Keratinocyte (primary cell): ENCODE measurements around the gene CADM2. TPM values are rescaled to one million over a fixed set of nuclear protein-coding genes. Genes with fewer than 3 reads are reported as not detected.
"Not testable (repeated sequence)": the region's sequence is repeated elsewhere in the genome, so short reads cannot be mapped to it uniquely, and the experiment has no call there.

ENCODE experiments used
- DNase-seq: peaks from one replicate; pipeline ENCODE4 v3.0.0-alpha.2; 2011; ENCODE audit warnings: low read depth, missing footprints, low spot score
- FAIRE-seq: peaks from 2 replicates; lab custom pipeline; 2011; peaks lifted over from hg19 to GRCh38; lab: Jason Lieb, UNC
- H2AFZ ChIP-seq: 2 replicates; pipeline ENCODE4 v1.6.0; 2012; ENCODE audit warnings: low read length, control low read depth, inconsistent platforms; ENCODE audit not compliant: control insufficient read depth
- H3K27ac ChIP-seq: 2 replicates; pipeline ENCODE4 v1.5.1; 2011; ENCODE audit warnings: low read length; ENCODE audit not compliant: control insufficient read depth, insufficient read depth
- H3K27me3 ChIP-seq: 3 replicates; pipeline ENCODE4 v1.6.0; 2011; ENCODE audit warnings: low read length; ENCODE audit not compliant: control insufficient read depth, insufficient read depth; ENCODE audit errors: extremely low read depth
- H3K36me3 ChIP-seq, 2 experiments: 2 replicates in 1 of 2; 3 replicates in 1 of 2; pipeline ENCODE4 v1.5.1; 2011; ENCODE audit warnings: low read length in 2 of 2, mild to moderate bottlenecking in 1 of 2; ENCODE audit not compliant: control insufficient read depth in 2 of 2, insufficient read depth in 2 of 2; ENCODE audit errors: extremely low read depth in 1 of 2
- H3K4me1 ChIP-seq: 3 replicates; pipeline ENCODE4 v1.5.1; 2011; ENCODE audit warnings: low read length; ENCODE audit not compliant: control insufficient read depth, insufficient read depth; ENCODE audit errors: extremely low read depth
- H3K4me2 ChIP-seq: 3 replicates; pipeline ENCODE4 v1.6.0; 2011; ENCODE audit warnings: low read depth, low read length; ENCODE audit not compliant: control insufficient read depth, insufficient read depth; ENCODE audit errors: extremely low read depth
- H3K4me3 ChIP-seq, 3 experiments: fragments of 200-600 bp in 1 of 3; sonication (generic) in 1 of 3; 2 replicates in 2 of 3; 3 replicates in 1 of 3; pipeline ENCODE4 v1.5.1; 2011 to 2016; ENCODE audit warnings: low read length in 3 of 3, mild to moderate bottlenecking in 3 of 3, control low read depth in 2 of 3, inconsistent platforms in 1 of 3, low read depth in 1 of 3, mixed read lengths in 1 of 3, mixed run types in 1 of 3, moderate library complexity in 1 of 3; ENCODE audit not compliant: control insufficient read depth in 2 of 3, insufficient read depth in 2 of 3; ENCODE audit errors: extremely low read depth in 1 of 3
- H3K79me2 ChIP-seq: 2 replicates; pipeline ENCODE4 v1.6.0; 2012; ENCODE audit warnings: low read length; ENCODE audit not compliant: control insufficient read depth, insufficient read depth
- H3K9ac ChIP-seq: 3 replicates; pipeline ENCODE4 v1.6.0; 2011; ENCODE audit warnings: low read length; ENCODE audit not compliant: control insufficient read depth, insufficient read depth; ENCODE audit errors: extremely low read depth
- H3K9me1 ChIP-seq: 3 replicates; pipeline ENCODE4 v1.6.0; 2011; ENCODE audit warnings: low read length; ENCODE audit not compliant: control insufficient read depth, insufficient read depth; ENCODE audit errors: extremely low read depth
- H3K9me3 ChIP-seq: 2 replicates; pipeline ENCODE4 v1.5.1; 2012; ENCODE audit warnings: low read depth, low read length; ENCODE audit not compliant: control insufficient read depth
- H4K20me1 ChIP-seq: 3 replicates; pipeline ENCODE4 v1.6.0; 2011; ENCODE audit warnings: low read length; ENCODE audit not compliant: control insufficient read depth, insufficient read depth; ENCODE audit errors: extremely low read depth
- EZH2 ChIP-seq: IDR thresholded peaks from one replicate; pipeline ENCODE4 v1.6.1; 2012; ENCODE audit warnings: inconsistent platforms, mild to moderate bottlenecking, low read length, moderate library complexity
- dilution Hi-C: fragments of 300-500 bp; cut with MboI; formaldehyde crosslinking; loops from one replicate; pipeline ENCODE4 v1.7.0; 2020; ENCODE audit warnings: low sequenced_read_pairs; ENCODE audit not compliant: extremely low pct_ligation_motif_present
- polyA plus RNA-seq, 5 experiments: library from polyadenylated mRNA; depleted of rRNA in 3 of 5; stranded (reverse) in 3 of 5; stranded (forward) in 1 of 5; unstranded in 1 of 5; fragments of >200 nt; gene quantifications; 1 replicate in 1 of 5; 2 replicates in 3 of 5; 3 replicates in 1 of 5; pipeline versions ENCODE4 v1.2.1 to v1.2.3, GENCODE V29; 2011 to 2012; ENCODE audit warnings: missing spikeins in 2 of 5, low read depth in 1 of 5, low replicate concordance in 1 of 5
- TF ChIP-seq, protein P1 (sequence below), 3 experiments: IDR thresholded peaks in 1 of 3; conservative IDR thresholded peaks in 1 of 3; optimal IDR thresholded peaks in 1 of 3; 2 replicates in 2 of 3; 3 replicates in 1 of 3; pipeline versions ENCODE3 to v1.5.1; 2011; ENCODE audit warnings: low read length in 3 of 3, mild to moderate bottlenecking in 3 of 3, moderate library complexity in 2 of 3, control low read depth in 1 of 3, inconsistent platforms in 1 of 3; ENCODE audit not compliant: insufficient read depth in 2 of 3; ENCODE audit errors: extremely low read depth in 1 of 3

The CADM2 gene
- polyA plus RNA-seq, 1 donor (not counting 4 experiments of a cell fraction or from before 2014, with no cell fraction given), result not detected

- Histone ChIP-seq H3K4me2 (no peak overlapping the region), H3K4me3 (no peak overlapping the region), H3K79me2 (no peaks in the 10 kb centered on the region), H4K20me1 (no peaks in the 10 kb centered on the region), H3K36me3 (no peaks in the 10 kb centered on the region), H3K9me3 (no peaks in the 10 kb centered on the region), H3K9ac (no peak overlapping the region), H3K4me1 (no peaks in the 10 kb centered on the region), H2AFZ (no peak overlapping the region), H3K27ac (no peak overlapping the region), H3K9me1 (no peaks in the 10 kb centered on the region), H3K27me3 (no peaks in the 10 kb centered on the region)
- no peak for DNase-seq
- TF ChIP-seq, protein P1, sequence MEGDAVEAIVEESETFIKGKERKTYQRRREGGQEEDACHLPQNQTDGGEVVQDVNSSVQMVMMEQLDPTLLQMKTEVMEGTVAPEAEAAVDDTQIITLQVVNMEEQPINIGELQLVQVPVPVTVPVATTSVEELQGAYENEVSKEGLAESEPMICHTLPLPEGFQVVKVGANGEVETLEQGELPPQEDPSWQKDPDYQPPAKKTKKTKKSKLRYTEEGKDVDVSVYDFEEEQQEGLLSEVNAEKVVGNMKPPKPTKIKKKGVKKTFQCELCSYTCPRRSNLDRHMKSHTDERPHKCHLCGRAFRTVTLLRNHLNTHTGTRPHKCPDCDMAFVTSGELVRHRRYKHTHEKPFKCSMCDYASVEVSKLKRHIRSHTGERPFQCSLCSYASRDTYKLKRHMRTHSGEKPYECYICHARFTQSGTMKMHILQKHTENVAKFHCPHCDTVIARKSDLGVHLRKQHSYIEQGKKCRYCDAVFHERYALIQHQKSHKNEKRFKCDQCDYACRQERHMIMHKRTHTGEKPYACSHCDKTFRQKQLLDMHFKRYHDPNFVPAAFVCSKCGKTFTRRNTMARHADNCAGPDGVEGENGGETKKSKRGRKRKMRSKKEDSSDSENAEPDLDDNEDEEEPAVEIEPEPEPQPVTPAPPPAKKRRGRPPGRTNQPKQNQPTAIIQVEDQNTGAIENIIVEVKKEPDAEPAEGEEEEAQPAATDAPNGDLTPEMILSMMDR (optimal IDR thresholded peaks at IDR 0.05 in 1 of 3, IDR thresholded peaks at IDR 0.05 in 1 of 3, conservative IDR thresholded peaks at IDR 0.05 in 1 of 3; ENCODE audit: extremely low read depth in 1 of 3, insufficient read depth in 2 of 3, low read length in 3 of 3), result no peak
- no peak for TF ChIP-seq EZH2
- dilution Hi-C loops, result no loop called here
- no peak for FAIRE-seq
These were observed 192.8 kb downstream of the CADM2 start for GRCh38 chr3:85151555-85151954.

DNA sequence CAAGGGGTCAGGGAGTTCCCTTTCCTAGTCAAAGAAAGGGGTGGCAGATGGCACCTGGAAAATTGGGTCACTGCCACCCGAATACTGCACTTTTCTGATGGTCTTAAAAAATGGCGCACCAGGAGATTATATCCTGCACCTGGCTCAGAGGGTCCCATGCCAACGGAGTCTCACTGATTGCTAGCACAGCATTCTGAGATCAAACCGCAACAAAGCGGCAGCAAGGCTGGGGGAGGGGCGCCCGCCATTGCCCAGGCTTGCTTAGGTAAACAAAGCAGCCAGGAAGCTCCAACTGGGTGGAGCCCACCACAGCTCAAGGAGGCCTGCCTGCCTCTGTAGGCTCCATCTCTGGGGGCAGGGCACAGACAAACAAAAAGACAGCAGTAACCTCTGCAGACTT, 194.5 kb downstream of the CADM2 start:
- H3K79me2 ChIP-seq, H4K20me1 ChIP-seq, H2AFZ ChIP-seq, H3K9me3 ChIP-seq, H3K27ac ChIP-seq, H3K9me1 ChIP-seq, H3K4me1 ChIP-seq, H3K36me3 ChIP-seq, H3K9ac ChIP-seq, DNase-seq, dilution Hi-C loops, H3K27me3 ChIP-seq, H3K4me3 ChIP-seq, H3K4me2 ChIP-seq, FAIRE-seq: not testable (repeated sequence)

DNA sequence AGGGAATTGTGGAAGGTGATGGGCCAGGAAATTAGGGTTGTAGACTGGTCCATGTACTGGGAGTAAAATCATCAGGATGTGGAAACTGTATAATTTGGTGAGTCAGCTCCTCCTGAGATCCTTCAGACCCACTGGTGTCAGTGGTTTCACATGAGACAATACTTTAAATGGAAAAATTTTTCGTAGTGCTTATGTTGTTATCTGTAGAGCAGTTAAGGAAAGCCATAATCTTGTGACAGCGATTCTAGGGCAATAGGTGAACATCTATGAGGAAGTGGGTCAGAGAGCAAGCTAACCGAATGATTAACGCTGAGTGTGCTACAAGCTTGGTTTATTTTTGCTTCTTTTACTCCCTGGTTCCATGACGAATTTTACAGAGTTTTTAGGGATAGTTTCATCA, 200.6 kb downstream of the CADM2 start:
- no peak overlapping the region for H2AFZ ChIP-seq
- no peak overlapping the region for H3K27ac ChIP-seq
- H3K79me2 ChIP-seq, result no peaks in the 10 kb centered on the region
- no peaks in the 10 kb centered on the region for H3K36me3 ChIP-seq
- FAIRE-seq (no peak), DNase-seq (no peak)
- dilution Hi-C loops, result no loop called here
- TF ChIP-seq EZH2, result no peak
- TF ChIP-seq, protein P1 (optimal IDR thresholded peaks at IDR 0.05 in 1 of 3, IDR thresholded peaks at IDR 0.05 in 1 of 3, conservative IDR thresholded peaks at IDR 0.05 in 1 of 3; ENCODE audit: extremely low read depth in 1 of 3, insufficient read depth in 2 of 3, low read length in 3 of 3), result no peak
- no peaks in the 10 kb centered on the region for H3K9me1 ChIP-seq
- H3K9me3 ChIP-seq, result no peaks in the 10 kb centered on the region
- H3K4me1 ChIP-seq, result peaks cover 31% of the 10 kb centered on the region
- no peak overlapping the region for H3K4me3 ChIP-seq
- no peak overlapping the region for H3K9ac ChIP-seq
- no peak overlapping the region for H3K4me2 ChIP-seq
- no peaks in the 10 kb centered on the region for H3K27me3 ChIP-seq
- no peaks in the 10 kb centered on the region for H4K20me1 ChIP-seq
